Cardiac atrium fibroblast (primary cell): ENCODE results near the gene RPP21. TPM values are rescaled to one million over a fixed set of nuclear protein-coding genes. Genes with fewer than 3 reads are reported as not detected.

Source experiments
- total RNA-seq: library from RNA; depleted of rRNA; stranded (reverse); fragments of >200 nt; gene quantifications from 2 replicates; pipeline ENCODE4 v1.2.3, GENCODE V29; 2015

Gene RPP21
- 23.7 and 34.8 TPM in 2 replicates for total RNA-seq

GRCh38 chr6:30344868-30345671 is at the start of gene RPP21:
Gene RPP21, plus strand, starts transcription at chr6:30345156. Its CDS starts 16 bp downstream, at chr6:30345172.

GRCh38 chr6:30326526-30327231 is 18.3 kb upstream of the RPP21 start, which contains the start of gene TRIM39:
Gene TRIM39, plus strand, starts transcription at chr6:30326927. Its CDS starts 2,391 bp downstream, at chr6:30329318.

Other genes with a start within 250 kb of the RPP21 start
- gene TRIM31, start 232.1 kb upstream of the RPP21 start, total RNA-seq: not detected in 2 replicates
- not detected in 2 replicates for gene TRIM40, start 209.0 kb upstream of the RPP21 start, total RNA-seq
- gene TRIM10, start 183.9 kb upstream of the RPP21 start, total RNA-seq: not detected in 2 replicates
- not detected in 2 replicates for gene TRIM15, start 181.6 kb upstream of the RPP21 start, total RNA-seq
- gene TRIM26, start 131.8 kb upstream of the RPP21 start, total RNA-seq: 25.8 and 34.8 TPM in 2 replicates
- 6.2 and 7.2 TPM in 2 replicates for gene TRIM39, start 18.2 kb upstream of the RPP21 start, total RNA-seq
- gene HLA-E, start 144.4 kb downstream of the RPP21 start, total RNA-seq: 191 and 204 TPM in 2 replicates
- gene GNL1, start 211.3 kb downstream of the RPP21 start, total RNA-seq: 17.9 and 35.5 TPM in 2 replicates
- 3.6 and 4.7 TPM in 2 replicates for gene PRR3, start 212.1 kb downstream of the RPP21 start, total RNA-seq
- 29.2 and 32.1 TPM in 2 replicates for gene ABCF1, start 226.3 kb downstream of the RPP21 start, total RNA-seq